ENCODE results near the gene PPT1. TPM values are rescaled to one million over a fixed set of nuclear protein-coding genes. Genes with fewer than 3 reads are reported as not detected.

Gene PPT1
- total and polyA plus RNA-seq, 2 of the 8 experiments (the other 6 are each of a cell fraction or from before 2014, with no cell fraction given): 77.1 to 150 TPM

DNA sequence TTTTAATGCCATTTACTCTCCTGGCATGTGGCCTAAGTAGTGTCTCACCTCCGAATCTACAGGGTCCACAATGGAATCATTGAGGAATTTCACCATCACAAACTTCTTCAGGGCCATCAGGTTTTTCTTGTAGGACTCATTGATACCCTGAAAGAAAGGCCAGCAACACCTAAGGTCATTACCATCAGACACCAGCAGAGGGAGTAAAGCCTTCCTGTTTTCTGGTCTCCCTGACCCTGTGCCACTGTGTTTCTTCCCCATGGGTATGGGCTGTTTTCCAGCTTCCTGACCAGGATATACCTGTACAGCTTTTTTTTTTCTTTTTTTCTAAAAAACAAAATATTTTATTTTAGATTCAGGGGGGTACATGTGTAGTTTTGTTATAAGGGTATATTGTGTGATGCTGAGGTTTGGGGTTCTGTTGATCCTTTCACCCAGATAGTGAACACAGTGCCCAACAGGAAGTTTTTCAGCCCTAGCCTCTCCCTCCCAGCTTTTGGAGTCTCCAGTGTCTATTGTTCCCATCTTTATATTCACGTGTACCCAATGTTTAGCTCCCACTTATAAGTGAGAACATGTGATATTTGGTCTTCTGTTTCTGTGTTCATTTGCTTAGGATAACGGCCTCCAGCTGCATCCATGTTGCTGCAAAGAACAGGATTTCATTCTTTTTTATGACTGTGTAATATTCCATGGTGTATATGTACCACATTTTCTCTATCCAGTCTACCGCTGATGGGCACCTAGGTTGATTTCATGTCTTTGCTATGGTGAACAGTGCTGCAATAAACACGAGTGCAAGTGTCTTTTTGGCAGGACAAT lies 18.3 kb downstream of the PPT1 start:
- H3K23me2 ChIP-seq (ENCODE audit: low read depth, low read length): no peaks in the 10 kb centered on the region
- no peaks in the 10 kb centered on the region for H3K4me1 ChIP-seq (replicated peaks in 1 of 4; ENCODE audit: control insufficient read depth in 3 of 4, insufficient read depth in 4 of 4, low read length in 3 of 4)
- H2BK12ac ChIP-seq (ENCODE audit: low read depth, low read length): no peak overlapping the region
- 87% methylated on average over 5 of the region's 5 CpGs; no CpG with 5 or more reads in 1 of the 2 experiments for WGBS, 2 experiments (ENCODE audit: extremely low coverage in 1 of 2, insufficient coverage in 1 of 2, insufficient read length in 1 of 2, insufficient replicate concordance in 2 of 2, low coverage in 1 of 2, low lambda C conversion rate in 2 of 2, missing lambda C conversion rate in 1 of 2)
- no peak overlapping the region for H2BK5ac ChIP-seq (ENCODE audit: low read depth, low read length)
- no peak overlapping the region for H4K5ac ChIP-seq (ENCODE audit: insufficient read length, low read depth, low read length)
- no peak overlapping the region for H3K23ac ChIP-seq (ENCODE audit: insufficient read length)
- no peaks in the 10 kb centered on the region for H3K27me3 ChIP-seq (replicated peaks in 1 of 4; ENCODE audit: control insufficient read depth in 3 of 4, extremely low read depth in 1 of 4, insufficient read depth in 3 of 4, low read length in 3 of 4)
- DNase-seq (ENCODE audit: low read depth in 1 of 2, low spot score in 2 of 2) (peak in 1 of 2 experiments; percentile 79), FAIRE-seq (peak; percentile 82)
- peak; percentile 69 to 74 for TF ChIP-seq RAD21 (IDR thresholded peaks at IDR 0.05 in 1 of 2, conservative IDR thresholded peaks at IDR 0.05 in 1 of 2; ENCODE audit: low read depth in 2 of 2, low read length in 2 of 2)
- TF ChIP-seq RNF2 (IDR thresholded peaks at IDR 0.05; ENCODE audit: borderline replicate concordance, low read depth, low read length, missing control alignments, poor library complexity, severe bottlenecking): no peak
- TF ChIP-seq, protein P1, sequence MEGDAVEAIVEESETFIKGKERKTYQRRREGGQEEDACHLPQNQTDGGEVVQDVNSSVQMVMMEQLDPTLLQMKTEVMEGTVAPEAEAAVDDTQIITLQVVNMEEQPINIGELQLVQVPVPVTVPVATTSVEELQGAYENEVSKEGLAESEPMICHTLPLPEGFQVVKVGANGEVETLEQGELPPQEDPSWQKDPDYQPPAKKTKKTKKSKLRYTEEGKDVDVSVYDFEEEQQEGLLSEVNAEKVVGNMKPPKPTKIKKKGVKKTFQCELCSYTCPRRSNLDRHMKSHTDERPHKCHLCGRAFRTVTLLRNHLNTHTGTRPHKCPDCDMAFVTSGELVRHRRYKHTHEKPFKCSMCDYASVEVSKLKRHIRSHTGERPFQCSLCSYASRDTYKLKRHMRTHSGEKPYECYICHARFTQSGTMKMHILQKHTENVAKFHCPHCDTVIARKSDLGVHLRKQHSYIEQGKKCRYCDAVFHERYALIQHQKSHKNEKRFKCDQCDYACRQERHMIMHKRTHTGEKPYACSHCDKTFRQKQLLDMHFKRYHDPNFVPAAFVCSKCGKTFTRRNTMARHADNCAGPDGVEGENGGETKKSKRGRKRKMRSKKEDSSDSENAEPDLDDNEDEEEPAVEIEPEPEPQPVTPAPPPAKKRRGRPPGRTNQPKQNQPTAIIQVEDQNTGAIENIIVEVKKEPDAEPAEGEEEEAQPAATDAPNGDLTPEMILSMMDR (IDR thresholded peaks at IDR 0.05; ENCODE audit: control extremely low read depth in 1 of 3, insufficient read depth in 1 of 3, low read depth in 1 of 3, low read length in 3 of 3): peak; percentile 42 to 80 (median 66)
- TF ChIP-seq RBBP5 (IDR thresholded peaks at IDR 0.05; ENCODE audit: borderline replicate concordance, low read depth, low read length): no peak
- TF ChIP-seq GABPA (IDR thresholded peaks at IDR 0.05; ENCODE audit: borderline replicate concordance, insufficient read depth, low read length): 0 out of 2 replicates have a peak, but pooled peaks have one; percentile 22
- H3K36me3 ChIP-seq (ENCODE audit: control insufficient read depth in 2 of 4, insufficient read depth in 4 of 4, low read length in 3 of 4): peaks cover 12 to 73% (median 35%) of the 10 kb centered on the region in 4 experiments
- no peak overlapping the region for H4K91ac ChIP-seq (replicated peaks; ENCODE audit: insufficient read length, low read length)
- no peak overlapping the region for H3K9ac ChIP-seq (replicated peaks in 1 of 4; ENCODE audit: extremely low read depth in 1 of 4, low read depth in 3 of 4, low read length in 3 of 4)
- no peak overlapping the region for H3K18ac ChIP-seq (ENCODE audit: extremely low read depth, low read length)
- H4K20me1 ChIP-seq (replicated peaks in 1 of 2; ENCODE audit: control insufficient read depth in 1 of 2, insufficient read depth in 2 of 2, low read length in 2 of 2): peaks cover 0 to 1% of the 10 kb centered on the region in 2 experiments
- no peak overlapping the region for H3K14ac ChIP-seq (ENCODE audit: insufficient read length)
- no peak overlapping the region for H3K4me2 ChIP-seq (ENCODE audit: insufficient read depth in 1 of 2, low read depth in 2 of 2, low read length in 2 of 2)
- H3K4me3 ChIP-seq (ENCODE audit: extremely low read depth in 1 of 4, insufficient read depth in 2 of 4, low read depth in 3 of 4, low read length in 4 of 4): no peak overlapping the region
- H4K8ac ChIP-seq (ENCODE audit: extremely low read depth, insufficient read depth, low read length): no peak overlapping the region
- H2BK20ac ChIP-seq (ENCODE audit: low read length): no peak overlapping the region
- H3K9me3 ChIP-seq (ENCODE audit: insufficient read depth in 2 of 2, low read depth in 1 of 2, low read length in 1 of 2): no peaks in the 10 kb centered on the region
- H3K27ac ChIP-seq (ENCODE audit: low read depth, low read length): no peak overlapping the region
- H3K79me2 ChIP-seq (ENCODE audit: control insufficient read depth in 1 of 2, insufficient read depth in 2 of 2, low read length in 2 of 2): no peaks in the 10 kb centered on the region
- no peak overlapping the region for H3K4ac ChIP-seq (replicated peaks; ENCODE audit: insufficient read length, low read depth, low read length)
- no peak overlapping the region for H3K56ac ChIP-seq (replicated peaks; ENCODE audit: insufficient read length, low read depth, low read length)
- no peak overlapping the region for H2AK5ac ChIP-seq (ENCODE audit: low read depth, low read length)
- H2BK120ac ChIP-seq (replicated peaks; ENCODE audit: low read depth, low read length): no peak overlapping the region
- ChIA-PET POLR2A (ENCODE audit: partially characterized antibody) (interaction anchor here (1.0 to 1.3 kb wide), 2 partner anchors 11 to 21 kb away, joined by 3 read pairs; no protein-coding TSS in a partner anchor), CTCF (ENCODE audit: partially characterized antibody) (interaction anchor here (0.6 to 5.7 kb wide), 22 partner anchors 10 to 373 kb away, joined by 3 to 28 read pairs (median 4); no protein-coding TSS in a partner anchor)
- no peak overlapping the region for H2AFZ ChIP-seq (ENCODE audit: low read length)
- no peaks in the 10 kb centered on the region for H3K79me1 ChIP-seq (ENCODE audit: low read depth, low read length)
- no peak overlapping the region for H2BK15ac ChIP-seq (ENCODE audit: low read length)

All from H1 (cell line).